HAP-1 (cell line): ENCODE data around the gene AR.
"Not testable (repeated sequence)": the region's sequence is repeated elsewhere in the genome, so short reads cannot be mapped to it uniquely, and the experiment has no call there.

Experiments
- DNase-seq, 2 experiments: peaks; one replicate each; pipeline ENCODE4 v3.0.0-alpha.2; 2016 to 2020; ENCODE audit warnings: low spot score in 2 of 2
- H3K27me3 ChIP-seq: fragments of 250-450 bp; sonication (Bioruptor Pico); 2 replicates; pipeline ENCODE4 v1.5.1; 2020; ENCODE audit warnings: low read depth, mild to moderate bottlenecking, moderate library complexity
- H3K36me3 ChIP-seq: fragments of 250-450 bp; sonication (Bioruptor Pico); replicated peaks from 2 replicates; pipeline ENCODE4 v1.5.1; 2020; ENCODE audit warnings: mild to moderate bottlenecking
- H3K4me1 ChIP-seq: fragments of 250-450 bp; sonication (Bioruptor Pico); 2 replicates; pipeline ENCODE4 v1.5.1; 2020; ENCODE audit warnings: mild to moderate bottlenecking
- H3K4me3 ChIP-seq: fragments of 250-450 bp; sonication (Bioruptor Pico); 2 replicates; pipeline ENCODE4 v1.5.1; 2020; ENCODE audit warnings: mild to moderate bottlenecking, moderate library complexity
- H3K9me3 ChIP-seq: fragments of 250-450 bp; sonication (Bioruptor Pico); 2 replicates; pipeline ENCODE4 v1.5.1; 2020; ENCODE audit warnings: mild to moderate bottlenecking, moderate library complexity
- in situ Hi-C: fragments of 300-500 bp; cut with MboI; formaldehyde crosslinking; loops from 3 replicates; pipeline ENCODE4 v1.14.3; 2020; ENCODE audit warnings: low sequenced_read_pairs, inconsistent platforms, mixed read lengths

Gene AR

DNA sequence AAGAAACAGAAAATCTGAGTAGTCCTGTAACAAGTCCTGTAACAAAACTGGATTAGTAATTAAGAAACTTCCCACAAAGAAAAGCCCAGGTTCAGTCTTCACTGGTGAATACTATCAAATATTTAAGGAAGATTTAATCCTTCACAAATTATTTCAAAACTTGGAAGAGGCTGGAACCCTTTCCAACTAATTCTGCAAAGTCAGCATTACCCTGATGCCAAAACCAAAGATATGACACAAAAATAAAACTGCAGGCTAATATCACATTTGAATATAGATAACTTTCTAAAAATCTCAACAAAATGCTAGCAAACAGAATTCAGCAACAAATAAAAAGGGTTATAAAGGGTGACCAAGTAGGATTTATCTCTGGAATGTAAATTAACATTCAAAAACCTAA, 80.5 kb downstream of the AR start:
- Histone ChIP-seq H3K27me3 (no peaks in the 10 kb centered on the region), H3K4me3 (no peak overlapping the region), H3K36me3 (no peaks in the 10 kb centered on the region), H3K4me1 (no peaks in the 10 kb centered on the region), H3K9me3 (no peaks in the 10 kb centered on the region)
- DNase-seq, result no peak
- in situ Hi-C loops, result no loop called here

DNA sequence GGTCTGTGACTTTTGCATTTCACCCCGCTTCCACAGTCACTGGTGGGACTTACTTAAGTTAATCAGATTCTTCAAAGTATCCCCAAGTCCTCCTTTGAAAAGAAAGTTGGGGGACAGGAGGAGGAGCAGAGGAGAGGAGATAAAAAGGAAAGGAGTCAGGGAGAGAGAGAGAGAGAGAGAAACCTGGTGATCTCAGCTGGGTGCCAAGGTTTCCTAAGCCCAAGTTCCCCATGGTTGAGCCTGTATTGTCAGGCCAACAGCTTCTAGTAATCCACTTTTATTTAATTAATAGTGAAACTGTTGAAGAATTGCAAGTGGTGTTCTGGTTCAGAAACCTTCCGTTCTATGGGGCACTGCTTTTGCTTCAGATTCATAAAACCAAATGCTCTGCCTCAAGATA, 91.6 kb downstream of the AR start:
- no peaks in the 10 kb centered on the region for H3K9me3 ChIP-seq
- no peak for DNase-seq
- in situ Hi-C loops, result no loop called here
- H3K27me3 ChIP-seq, result no peaks in the 10 kb centered on the region
- H3K4me3 ChIP-seq, result no peak overlapping the region
- H3K4me1 ChIP-seq, result no peaks in the 10 kb centered on the region
- no peaks in the 10 kb centered on the region for H3K36me3 ChIP-seq

DNA sequence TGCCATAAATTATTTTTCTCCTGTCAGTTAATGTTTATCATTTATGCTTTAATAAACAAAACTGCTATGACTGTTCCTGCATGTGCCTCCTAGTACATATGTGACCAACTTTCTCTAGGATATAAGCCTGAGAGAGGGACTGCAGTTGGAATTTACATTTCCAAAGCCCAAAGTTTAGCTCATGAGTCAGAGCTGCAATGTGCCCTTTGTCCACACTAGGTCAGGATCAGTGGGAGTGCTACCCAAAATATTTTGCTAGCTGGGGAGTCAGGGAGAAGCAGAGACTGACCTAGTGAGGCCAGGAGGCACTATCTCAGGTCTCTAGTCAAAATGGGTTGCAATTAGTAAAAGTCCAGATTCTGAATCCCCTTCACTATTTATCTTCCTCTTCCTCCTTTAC, 92.7 kb downstream of the AR start:
- no peaks in the 10 kb centered on the region for H3K4me1 ChIP-seq
- no peaks in the 10 kb centered on the region for H3K9me3 ChIP-seq
- in situ Hi-C loops, result no loop called here
- DNase-seq, result peak in 1 of 2 experiments; percentile 16
- H3K4me3 ChIP-seq, result no peak overlapping the region
- H3K27me3 ChIP-seq, result no peaks in the 10 kb centered on the region
- H3K36me3 ChIP-seq, result no peaks in the 10 kb centered on the region

DNA sequence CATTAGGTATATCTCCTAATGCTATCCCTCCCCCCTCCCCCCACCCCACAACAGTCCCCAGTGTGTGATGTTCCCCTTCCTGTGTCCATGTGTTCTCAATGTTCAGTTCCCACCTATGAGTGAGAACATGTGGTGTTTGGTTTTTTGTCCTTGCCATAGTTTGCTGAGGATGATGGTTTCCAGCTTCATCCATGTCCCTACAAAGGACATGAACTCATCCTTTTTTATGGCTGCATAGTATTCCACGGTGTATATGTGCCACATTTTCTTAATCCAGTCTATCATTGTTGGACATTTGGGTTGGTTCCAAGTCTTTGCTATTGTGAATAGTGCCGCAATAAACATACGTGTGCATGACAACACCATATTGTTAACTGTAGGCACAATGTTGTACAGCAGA, 93.5 kb downstream of the AR start:
- in situ Hi-C loops, H3K4me3 ChIP-seq, H3K36me3 ChIP-seq, DNase-seq, H3K4me1 ChIP-seq, H3K9me3 ChIP-seq, H3K27me3 ChIP-seq: not testable (repeated sequence)

DNA sequence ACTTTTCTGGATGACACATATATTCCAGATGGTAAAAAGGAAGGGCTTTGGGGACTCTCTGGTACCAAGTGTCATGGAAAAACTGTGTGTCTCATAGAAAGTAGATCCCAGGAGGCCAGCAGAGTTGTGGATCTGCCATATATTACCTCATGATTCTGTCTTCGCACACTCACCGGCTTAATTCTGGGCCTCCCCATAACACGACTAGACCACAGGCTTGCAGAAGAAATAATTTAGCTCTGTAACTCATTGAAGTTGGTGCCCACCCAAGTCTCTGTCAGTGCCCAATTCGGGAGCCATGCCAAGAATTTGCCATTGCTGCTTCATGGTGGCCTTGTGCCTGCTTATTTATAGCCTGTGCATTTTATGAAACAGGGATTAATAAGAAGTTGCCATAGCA, 104.5 kb downstream of the AR start:
- H3K36me3 ChIP-seq, result peaks cover 22% of the 10 kb centered on the region
- no peak overlapping the region for H3K4me3 ChIP-seq
- in situ Hi-C loops, result no loop called here
- no peaks in the 10 kb centered on the region for H3K9me3 ChIP-seq
- no peak for DNase-seq
- no peaks in the 10 kb centered on the region for H3K27me3 ChIP-seq
- H3K4me1 ChIP-seq, result no peaks in the 10 kb centered on the region

DNA sequence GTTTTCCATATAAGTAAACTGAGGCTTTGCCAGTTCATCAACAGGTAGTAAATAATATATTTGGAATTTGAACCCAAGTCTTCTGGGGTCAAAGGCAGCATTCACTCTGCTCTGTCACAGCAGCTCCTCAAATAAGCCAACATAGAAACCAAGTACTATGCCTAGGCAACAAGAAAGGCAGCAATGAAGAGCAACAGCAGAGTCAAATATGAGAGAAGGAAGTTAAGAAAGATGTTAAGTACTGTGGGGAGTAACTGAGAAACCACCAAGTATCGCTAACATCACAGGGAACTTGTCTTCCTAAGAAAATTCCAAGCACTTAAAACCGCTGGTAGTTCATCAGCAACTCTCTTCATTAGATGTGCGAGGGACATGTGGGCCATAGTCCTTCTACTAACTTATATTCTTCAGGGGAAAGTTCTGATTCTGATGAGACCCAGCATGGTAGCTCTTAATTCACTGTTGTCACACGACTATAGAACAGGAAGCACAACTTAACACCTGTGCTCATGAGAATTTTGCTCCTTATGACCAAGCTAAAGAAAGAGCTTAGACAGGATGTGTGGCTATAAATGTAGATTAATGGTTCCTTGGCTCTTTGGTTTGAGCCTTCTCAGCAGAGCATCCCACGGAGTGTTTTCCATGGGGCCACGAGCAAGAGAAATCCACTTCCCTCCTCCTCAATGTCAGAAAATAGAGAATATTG, 107.8 kb downstream of the AR start:
- DNase-seq, result no peak
- no peaks in the 10 kb centered on the region for H3K27me3 ChIP-seq
- in situ Hi-C loops, result no loop called here
- H3K4me3 ChIP-seq, result no peak overlapping the region
- H3K36me3 ChIP-seq, result peaks cover 18% of the 10 kb centered on the region
- H3K9me3 ChIP-seq, result no peaks in the 10 kb centered on the region
- no peaks in the 10 kb centered on the region; the same call in 1 of the 2 replicates for H3K4me1 ChIP-seq

DNA sequence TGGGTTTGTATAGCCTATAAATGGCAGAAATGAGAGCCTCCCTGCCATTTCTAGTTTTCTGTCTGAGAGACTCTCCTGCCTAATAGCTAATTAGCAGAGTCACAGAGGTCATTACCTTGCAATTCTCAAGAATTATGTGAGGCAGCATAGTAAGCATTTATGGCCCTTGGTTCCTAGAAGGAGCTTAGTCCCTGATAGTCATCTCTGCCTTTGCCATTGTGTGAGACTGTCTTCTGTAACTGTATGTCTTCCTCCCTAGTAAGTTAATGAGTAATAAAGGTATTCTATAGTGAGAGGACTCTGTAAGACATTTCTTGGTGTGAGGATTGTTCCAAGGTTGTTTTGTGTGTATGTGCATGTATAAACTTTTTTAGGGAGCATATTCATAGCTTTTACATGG, 108.7 kb downstream of the AR start:
- Histone ChIP-seq H3K9me3 (no peaks in the 10 kb centered on the region), H3K36me3 (peaks cover 11% of the 10 kb centered on the region), H3K27me3 (no peaks in the 10 kb centered on the region), H3K4me1 (no peaks in the 10 kb centered on the region; the same call in 1 of the 2 replicates), H3K4me3 (no peak overlapping the region)
- in situ Hi-C loops, result no loop called here
- no peak for DNase-seq

DNA sequence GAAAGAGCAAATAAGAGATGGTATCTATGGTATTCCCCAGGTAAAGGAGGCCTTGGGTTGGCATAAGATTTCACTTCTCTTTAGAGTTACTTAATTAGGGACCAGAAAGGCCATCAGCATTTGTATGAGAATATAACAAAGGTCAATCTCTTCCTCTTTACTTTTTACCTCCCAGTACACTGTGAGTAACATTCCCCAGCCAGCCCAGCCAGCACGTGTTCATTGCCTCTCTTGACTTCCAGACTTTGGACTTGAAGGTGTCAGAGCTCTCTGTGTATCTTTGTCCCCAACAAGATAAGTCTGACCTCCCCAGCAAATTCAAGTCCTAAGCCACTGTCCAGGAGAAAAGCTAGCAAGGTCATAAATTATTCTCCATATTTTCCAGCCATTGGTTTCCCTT, 110.5 kb downstream of the AR start:
- Histone ChIP-seq H3K27me3 (no peaks in the 10 kb centered on the region), H3K4me1 (no peaks in the 10 kb centered on the region; the same call in 1 of the 2 replicates), H3K9me3 (no peaks in the 10 kb centered on the region), H3K36me3 (peaks cover 8% of the 10 kb centered on the region), H3K4me3 (no peak overlapping the region)
- in situ Hi-C loops, result no loop called here
- DNase-seq, result no peak

DNA sequence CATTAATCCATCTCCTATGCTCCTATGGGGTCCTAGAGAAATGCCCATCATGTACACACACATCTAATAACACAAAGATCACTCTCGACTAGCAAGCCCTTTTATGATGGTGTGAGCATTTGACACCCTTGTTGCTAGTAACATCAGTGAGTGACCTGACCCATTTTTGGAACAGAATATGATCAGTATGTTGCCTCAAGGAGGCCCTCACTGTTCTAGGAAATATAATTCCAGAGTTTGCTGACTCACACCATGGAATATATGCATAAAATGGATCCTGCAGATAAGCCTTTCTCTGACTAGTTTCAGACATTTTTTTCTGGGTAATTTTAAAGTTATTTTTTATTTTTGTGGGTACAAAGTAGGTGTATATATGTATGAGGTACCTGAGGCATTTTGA, 121.8 kb downstream of the AR start:
- in situ Hi-C loops, result no loop called here
- Histone ChIP-seq H3K36me3 (no peaks in the 10 kb centered on the region; the same call in 1 of the 2 replicates), H3K27me3 (no peaks in the 10 kb centered on the region), H3K9me3 (no peaks in the 10 kb centered on the region), H3K4me3 (no peak overlapping the region), H3K4me1 (no peaks in the 10 kb centered on the region)
- DNase-seq, result no peak

DNA sequence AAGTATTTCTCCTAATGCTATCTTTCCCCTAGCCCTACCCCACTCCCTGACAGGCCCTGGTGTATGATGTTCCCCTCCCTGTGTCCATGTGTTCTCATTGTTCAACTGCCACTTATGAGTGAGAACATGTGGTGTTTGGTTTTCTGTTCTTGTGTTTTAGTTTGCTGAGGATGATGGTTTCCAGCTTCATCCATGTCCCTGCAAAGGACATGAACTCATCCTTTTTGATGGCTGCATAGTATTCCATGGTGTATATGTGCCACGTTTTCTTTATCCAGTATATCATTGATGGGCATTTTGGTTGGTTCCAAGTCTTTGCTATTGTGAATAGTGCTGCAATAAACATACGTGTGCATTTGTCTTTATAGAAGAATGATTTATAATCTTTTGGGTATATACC, 126.9 kb downstream of the AR start:
- H3K27me3 ChIP-seq, H3K4me3 ChIP-seq, in situ Hi-C loops, H3K9me3 ChIP-seq, DNase-seq, H3K4me1 ChIP-seq, H3K36me3 ChIP-seq: not testable (repeated sequence)

DNA sequence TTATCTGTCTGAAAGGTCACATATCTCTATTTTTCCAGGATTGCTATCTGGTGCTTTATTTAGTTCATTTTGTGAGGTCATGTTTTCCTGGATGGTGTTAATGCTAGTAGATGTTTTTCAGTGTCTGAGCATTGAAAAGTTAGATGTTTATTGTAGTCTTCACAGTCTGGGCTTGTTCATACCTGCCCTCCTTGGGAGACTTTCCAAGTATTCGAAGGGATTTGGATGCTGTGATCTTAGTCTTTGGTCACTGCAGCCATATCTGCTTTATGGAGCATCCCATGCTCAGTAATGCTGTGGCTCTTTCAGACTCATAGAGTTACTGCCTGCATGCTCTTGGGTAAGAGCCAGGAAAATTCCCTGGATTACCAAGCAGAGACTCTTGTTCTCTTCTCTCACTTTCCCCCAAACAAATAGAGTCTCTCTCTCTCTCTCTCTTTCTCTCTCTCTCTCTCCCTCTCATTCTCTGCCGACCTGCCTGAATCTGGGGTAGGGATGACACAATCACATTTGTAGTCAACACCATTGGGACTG, 130.0 kb downstream of the AR start:
- Histone ChIP-seq H3K36me3 (no peaks in the 10 kb centered on the region), H3K27me3 (no peaks in the 10 kb centered on the region), H3K9me3 (no peaks in the 10 kb centered on the region), H3K4me1 (peaks cover 13% of the 10 kb centered on the region; the same call in 1 of the 2 replicates), H3K4me3 (no peak overlapping the region)
- no peak for DNase-seq
- in situ Hi-C loops, result no loop called here

DNA sequence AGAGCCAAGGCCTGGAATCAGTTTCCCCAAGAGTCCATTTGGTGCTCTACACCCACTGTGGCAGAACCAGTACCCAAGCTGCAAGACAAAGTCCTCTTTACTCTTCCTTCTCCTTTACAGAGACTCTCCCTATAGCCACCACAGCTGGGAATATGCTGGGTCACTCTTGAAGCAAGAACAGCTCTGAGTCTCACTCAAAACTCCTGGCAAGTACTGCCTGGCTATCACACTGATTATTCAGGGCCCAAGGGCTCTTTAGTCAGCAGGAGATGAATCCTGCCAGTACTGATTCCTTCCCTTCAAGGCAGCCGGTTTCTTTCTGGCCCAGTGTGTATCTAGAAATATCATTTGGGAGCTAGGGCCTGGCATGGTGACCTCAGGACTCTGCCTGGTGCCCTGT, 130.9 kb downstream of the AR start:
- Histone ChIP-seq H3K27me3 (no peaks in the 10 kb centered on the region), H3K9me3 (no peaks in the 10 kb centered on the region), H3K4me3 (no peak overlapping the region), H3K36me3 (no peaks in the 10 kb centered on the region), H3K4me1 (peaks cover 13% of the 10 kb centered on the region; the same call in 1 of the 2 replicates)
- in situ Hi-C loops, result no loop called here
- no peak for DNase-seq

DNA sequence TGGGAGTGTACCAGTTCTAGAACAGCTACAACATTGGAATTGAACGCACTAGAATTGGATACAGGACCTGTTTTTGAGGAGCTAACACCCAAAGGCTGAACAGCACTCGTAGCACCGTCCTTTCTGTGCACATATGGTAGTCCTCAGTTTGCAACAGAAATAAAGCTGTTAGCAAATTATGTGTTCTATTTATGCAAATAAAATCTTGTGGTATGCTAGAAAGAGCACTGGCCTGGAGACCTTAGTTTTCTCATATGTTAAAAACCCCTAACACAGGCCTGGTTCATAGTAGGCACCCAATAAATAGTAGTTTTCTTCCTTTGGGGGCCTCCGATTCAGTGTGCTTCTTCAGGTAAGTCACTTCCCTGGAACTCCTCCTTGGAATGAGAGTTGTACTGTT, 140.3 kb downstream of the AR start:
- in situ Hi-C loops, result no loop called here
- H3K4me3 ChIP-seq, result no peak overlapping the region
- no peak for DNase-seq
- H3K27me3 ChIP-seq, result no peaks in the 10 kb centered on the region
- no peaks in the 10 kb centered on the region for H3K4me1 ChIP-seq
- H3K36me3 ChIP-seq, result peaks cover 13% of the 10 kb centered on the region
- H3K9me3 ChIP-seq, result no peaks in the 10 kb centered on the region

DNA sequence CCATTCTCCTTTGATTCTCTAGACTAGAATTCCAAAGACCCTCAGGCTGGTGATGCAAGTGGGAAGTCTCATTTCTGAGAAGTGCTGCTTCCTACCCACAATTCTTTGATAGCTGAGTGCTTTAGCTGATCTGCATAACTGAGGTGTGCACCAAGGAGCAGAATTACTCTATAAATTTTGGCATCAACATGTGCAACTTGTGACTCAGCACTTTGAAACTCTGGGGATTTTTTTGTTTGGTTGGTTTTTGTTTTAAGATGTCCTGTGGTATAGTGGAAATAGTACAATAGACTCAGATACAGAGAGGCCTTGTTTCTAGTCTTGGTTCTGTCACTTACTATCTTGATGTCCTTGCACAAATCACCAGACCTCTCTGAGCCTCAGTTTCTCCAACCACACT, 148.4 kb downstream of the AR start:
- no peaks in the 10 kb centered on the region for H3K27me3 ChIP-seq
- no peaks in the 10 kb centered on the region; the same call in 1 of the 2 replicates for H3K4me1 ChIP-seq
- DNase-seq, result no peak
- no peak overlapping the region for H3K4me3 ChIP-seq
- H3K9me3 ChIP-seq, result no peaks in the 10 kb centered on the region
- in situ Hi-C loops, result no loop called here
- peaks cover 16% of the 10 kb centered on the region for H3K36me3 ChIP-seq

DNA sequence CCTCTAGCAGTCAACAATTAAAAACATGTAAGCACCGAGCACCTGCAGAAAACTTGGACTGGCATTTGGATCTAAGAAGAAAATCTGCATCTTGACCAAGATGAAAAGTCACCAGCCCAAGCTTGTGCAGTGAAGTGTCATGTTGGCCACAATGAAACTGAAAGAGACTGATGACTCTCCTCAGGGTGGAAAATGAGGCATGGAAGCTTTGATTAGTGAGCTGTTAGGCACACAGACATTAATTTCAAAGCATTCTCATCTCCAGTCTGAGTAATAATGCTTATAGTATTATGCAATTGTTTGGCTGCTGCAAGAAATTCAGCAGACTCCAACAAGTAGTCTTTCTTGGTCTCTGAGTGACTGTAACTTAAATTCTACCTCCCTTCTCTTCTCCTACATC, 150.1 kb downstream of the AR start:
- Histone ChIP-seq H3K36me3 (peaks cover 9% of the 10 kb centered on the region), H3K27me3 (no peaks in the 10 kb centered on the region), H3K4me1 (no peaks in the 10 kb centered on the region; the same call in 1 of the 2 replicates), H3K9me3 (no peaks in the 10 kb centered on the region), H3K4me3 (no peak overlapping the region)
- DNase-seq, result no peak
- in situ Hi-C loops, result no loop called here
